ENCODE results near the gene PTPRD.

Gene PTPRD

DNA sequence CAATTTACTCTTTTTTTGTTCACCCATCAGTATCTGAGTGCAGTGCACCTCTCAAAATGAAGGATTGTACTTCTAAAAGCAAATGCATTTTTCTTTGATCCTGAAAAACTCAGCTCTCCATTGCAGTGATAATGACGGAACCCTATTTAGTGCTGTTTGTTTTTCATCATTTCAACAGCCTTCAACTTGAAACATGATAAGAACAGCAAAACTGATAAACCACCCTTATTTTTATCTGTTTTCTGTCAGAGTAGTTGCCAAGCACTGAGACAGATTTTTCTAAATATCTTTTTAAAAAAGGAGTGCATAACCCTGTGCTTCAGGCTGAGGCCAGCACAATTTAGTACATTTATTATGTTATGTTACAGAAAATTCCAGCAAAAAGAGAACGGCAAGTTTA is 2263.4 kb downstream of the PTPRD start:
- DNase-seq (ENCODE audit: low read depth, low spot score) = no peak
- TF ChIP-seq SUZ12 (IDR thresholded peaks at IDR 0.05; ENCODE audit: extremely low read depth, insufficient read depth, insufficient read length) (no peak), YY1 (IDR thresholded peaks at IDR 0.05; ENCODE audit: insufficient read depth, insufficient read length) (no peak), ZNF274 (IDR thresholded peaks at IDR 0.05; ENCODE audit: low read depth, low read length) (no peak)
- Histone ChIP-seq H3K4me3 (ENCODE audit: insufficient read length, low read depth) (no peak overlapping the region), H3K9ac (ENCODE audit: insufficient read length, low read depth) (no peak overlapping the region), H3K9me3 (ENCODE audit: insufficient read depth, low read length) (no peaks in the 10 kb centered on the region), H3K36me3 (ENCODE audit: insufficient read depth, insufficient read length, low read length) (no peaks in the 10 kb centered on the region), H3K4me1 (ENCODE audit: insufficient read depth, insufficient read length) (no peaks in the 10 kb centered on the region), H3K27me3 (ENCODE audit: insufficient read depth, insufficient read length) (no peaks in the 10 kb centered on the region)

GRCh38 chr9:8348756-8349155 is 2264.0 kb downstream of the PTPRD start:
- H3K27me3 ChIP-seq (ENCODE audit: insufficient read depth, insufficient read length) = no peaks in the 10 kb centered on the region
- H3K9ac ChIP-seq (ENCODE audit: insufficient read length, low read depth) = no peak overlapping the region
- H3K4me3 ChIP-seq (ENCODE audit: insufficient read length, low read depth) = no peak overlapping the region
- TF ChIP-seq YY1 (IDR thresholded peaks at IDR 0.05; ENCODE audit: insufficient read depth, insufficient read length) = no peak
- TF ChIP-seq SUZ12 (IDR thresholded peaks at IDR 0.05; ENCODE audit: extremely low read depth, insufficient read depth, insufficient read length) = no peak
- no peak for TF ChIP-seq ZNF274 (IDR thresholded peaks at IDR 0.05; ENCODE audit: low read depth, low read length)
- no peaks in the 10 kb centered on the region for H3K36me3 ChIP-seq (ENCODE audit: insufficient read depth, insufficient read length, low read length)
- H3K9me3 ChIP-seq (ENCODE audit: insufficient read depth, low read length) = no peaks in the 10 kb centered on the region
- no peak for DNase-seq (ENCODE audit: low read depth, low spot score)
- no peaks in the 10 kb centered on the region for H3K4me1 ChIP-seq (ENCODE audit: insufficient read depth, insufficient read length)

GRCh38 chr9:8346296-8346695 is 2266.5 kb downstream of the PTPRD start:
- H3K9me3 ChIP-seq (ENCODE audit: insufficient read depth, low read length) = no peaks in the 10 kb centered on the region
- no peak overlapping the region for H3K4me3 ChIP-seq (ENCODE audit: insufficient read length, low read depth)
- no peak overlapping the region for H3K9ac ChIP-seq (ENCODE audit: insufficient read length, low read depth)
- no peaks in the 10 kb centered on the region for H3K27me3 ChIP-seq (ENCODE audit: insufficient read depth, insufficient read length)
- TF ChIP-seq SUZ12 (IDR thresholded peaks at IDR 0.05; ENCODE audit: extremely low read depth, insufficient read depth, insufficient read length) (no peak), YY1 (IDR thresholded peaks at IDR 0.05; ENCODE audit: insufficient read depth, insufficient read length) (no peak)
- H3K4me1 ChIP-seq (ENCODE audit: insufficient read depth, insufficient read length) = no peaks in the 10 kb centered on the region
- no peaks in the 10 kb centered on the region for H3K36me3 ChIP-seq (ENCODE audit: insufficient read depth, insufficient read length, low read length)
- no peak for DNase-seq (ENCODE audit: low read depth, low spot score)

DNA sequence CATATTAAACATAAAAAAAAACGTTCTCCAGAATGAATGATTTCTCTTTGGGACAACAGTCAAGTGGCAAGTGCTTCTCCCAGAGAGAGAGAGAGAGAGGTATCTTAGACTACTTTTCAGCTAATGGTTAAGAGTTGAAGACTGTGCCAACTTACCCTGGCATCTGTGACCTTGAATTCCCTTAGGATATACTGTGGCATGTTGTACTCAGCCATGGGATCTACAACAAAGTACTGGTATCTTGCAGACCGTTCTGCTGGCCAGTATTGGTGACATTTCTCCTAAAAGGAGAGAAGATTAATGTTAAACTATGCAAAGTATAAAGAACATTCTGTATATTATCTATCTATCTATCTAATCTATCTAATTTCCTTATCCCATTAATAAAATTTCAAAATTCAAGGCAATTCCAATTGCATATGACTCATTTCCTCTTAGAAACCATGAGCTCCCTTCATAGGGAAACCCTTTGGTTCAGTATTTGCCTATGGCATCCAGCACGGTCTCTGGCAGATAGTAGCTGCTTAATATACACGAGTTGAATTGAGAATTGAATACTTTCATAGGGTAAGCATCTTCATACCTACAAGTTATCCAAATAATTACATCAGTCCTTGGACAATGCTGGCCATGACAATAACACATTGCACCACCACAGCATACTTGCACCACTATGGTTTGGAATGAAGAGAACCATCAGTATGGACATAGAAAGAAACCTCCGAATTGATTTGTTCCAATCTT is 2273.9 kb downstream of the PTPRD start:
- Histone ChIP-seq H3K4me3 (ENCODE audit: insufficient read length, low read depth) (no peak overlapping the region), H3K9ac (ENCODE audit: insufficient read length, low read depth) (no peak overlapping the region), H3K9me3 (ENCODE audit: insufficient read depth, low read length) (no peaks in the 10 kb centered on the region), H3K4me1 (ENCODE audit: insufficient read depth, insufficient read length) (no peaks in the 10 kb centered on the region), H3K36me3 (ENCODE audit: insufficient read depth, insufficient read length, low read length) (peaks cover 6% of the 10 kb centered on the region), H3K27me3 (ENCODE audit: insufficient read depth, insufficient read length) (no peaks in the 10 kb centered on the region)
- TF ChIP-seq ZNF274 (IDR thresholded peaks at IDR 0.05; ENCODE audit: low read depth, low read length) (no peak), YY1 (IDR thresholded peaks at IDR 0.05; ENCODE audit: insufficient read depth, insufficient read length) (no peak), SUZ12 (IDR thresholded peaks at IDR 0.05; ENCODE audit: extremely low read depth, insufficient read depth, insufficient read length) (no peak)
- no peak for DNase-seq (ENCODE audit: low read depth, low spot score)

- no peak overlapping the region for H3K4me3 ChIP-seq (ENCODE audit: insufficient read length, low read depth)
- TF ChIP-seq SUZ12 (IDR thresholded peaks at IDR 0.05; ENCODE audit: extremely low read depth, insufficient read depth, insufficient read length) (no peak), ZNF274 (IDR thresholded peaks at IDR 0.05; ENCODE audit: low read depth, low read length) (no peak), YY1 (IDR thresholded peaks at IDR 0.05; ENCODE audit: insufficient read depth, insufficient read length) (no peak)
- peaks cover 6% of the 10 kb centered on the region for H3K36me3 ChIP-seq (ENCODE audit: insufficient read depth, insufficient read length, low read length)
- no peaks in the 10 kb centered on the region for H3K27me3 ChIP-seq (ENCODE audit: insufficient read depth, insufficient read length)
- no peak overlapping the region for H3K9ac ChIP-seq (ENCODE audit: insufficient read length, low read depth)
- no peaks in the 10 kb centered on the region for H3K9me3 ChIP-seq (ENCODE audit: insufficient read depth, low read length)
- H3K4me1 ChIP-seq (ENCODE audit: insufficient read depth, insufficient read length) = no peaks in the 10 kb centered on the region
- no peak for DNase-seq (ENCODE audit: low read depth, low spot score)
These were observed 2274.7 kb downstream of the PTPRD start for GRCh38 chr9:8337834-8338766.

GRCh38 chr9:8332871-8333270 is 2279.9 kb downstream of the PTPRD start:
- Histone ChIP-seq H3K9ac (ENCODE audit: insufficient read length, low read depth) (no peak overlapping the region), H3K4me3 (ENCODE audit: insufficient read length, low read depth) (no peak overlapping the region), H3K4me1 (ENCODE audit: insufficient read depth, insufficient read length) (no peaks in the 10 kb centered on the region), H3K9me3 (ENCODE audit: insufficient read depth, low read length) (peaks cover 6% of the 10 kb centered on the region; the same call in 1 of the 2 replicates), H3K27me3 (ENCODE audit: insufficient read depth, insufficient read length) (no peaks in the 10 kb centered on the region), H3K36me3 (ENCODE audit: insufficient read depth, insufficient read length, low read length) (no peaks in the 10 kb centered on the region)
- no peak for DNase-seq (ENCODE audit: low read depth, low spot score)
- TF ChIP-seq ZNF274 (IDR thresholded peaks at IDR 0.05; ENCODE audit: low read depth, low read length) (no peak), YY1 (IDR thresholded peaks at IDR 0.05; ENCODE audit: insufficient read depth, insufficient read length) (no peak), SUZ12 (IDR thresholded peaks at IDR 0.05; ENCODE audit: extremely low read depth, insufficient read depth, insufficient read length) (no peak)

DNA sequence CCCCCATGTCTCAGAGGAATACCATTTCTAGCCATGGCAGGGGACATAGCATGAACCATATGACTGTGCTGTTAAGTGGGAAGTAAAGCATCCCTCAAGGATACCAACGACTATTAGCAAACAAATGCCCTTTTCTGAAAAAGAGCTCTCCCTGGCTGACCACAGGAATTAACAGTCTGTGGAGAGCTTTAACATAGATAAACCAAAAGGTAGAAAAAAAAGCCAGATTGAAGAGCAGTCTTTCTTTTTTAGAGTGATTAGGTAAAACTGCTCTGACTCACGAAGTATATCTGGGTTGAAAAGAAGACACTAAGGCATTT is 2280.5 kb downstream of the PTPRD start:
- no peak for TF ChIP-seq SUZ12 (IDR thresholded peaks at IDR 0.05; ENCODE audit: extremely low read depth, insufficient read depth, insufficient read length)
- no peak for TF ChIP-seq YY1 (IDR thresholded peaks at IDR 0.05; ENCODE audit: insufficient read depth, insufficient read length)
- TF ChIP-seq ZNF274 (IDR thresholded peaks at IDR 0.05; ENCODE audit: low read depth, low read length) = no peak
- Histone ChIP-seq H3K36me3 (ENCODE audit: insufficient read depth, insufficient read length, low read length) (no peaks in the 10 kb centered on the region), H3K9me3 (ENCODE audit: insufficient read depth, low read length) (peaks cover 6% of the 10 kb centered on the region; the same call in 1 of the 2 replicates)

More for the DNA sequence above, 2280.5 kb downstream of the PTPRD start:
- Histone ChIP-seq H3K27me3 (ENCODE audit: insufficient read depth, insufficient read length) (no peaks in the 10 kb centered on the region), H3K9ac (ENCODE audit: insufficient read length, low read depth) (no peak overlapping the region), H3K4me1 (ENCODE audit: insufficient read depth, insufficient read length) (no peaks in the 10 kb centered on the region), H3K4me3 (ENCODE audit: insufficient read length, low read depth) (no peak overlapping the region)
- DNase-seq (ENCODE audit: low read depth, low spot score) = no peak
